Activated CD4-positive, alpha-beta T cell treated with anti-CD3 and anti-CD28 coated beads, Interleukin-2, Interleukin-4, amounts not matched to agents 100 ng/mL and 50 ng/mL, durations not matched to agents 16 hours and 8 hours (primary cell): ENCODE data around the gene MNX1.

Experiments
- DNase-seq: peaks from one replicate; pipeline ENCODE4 v3.0.0-alpha.2; 2020; ENCODE audit warnings: low spot score

The MNX1 gene

DNA sequence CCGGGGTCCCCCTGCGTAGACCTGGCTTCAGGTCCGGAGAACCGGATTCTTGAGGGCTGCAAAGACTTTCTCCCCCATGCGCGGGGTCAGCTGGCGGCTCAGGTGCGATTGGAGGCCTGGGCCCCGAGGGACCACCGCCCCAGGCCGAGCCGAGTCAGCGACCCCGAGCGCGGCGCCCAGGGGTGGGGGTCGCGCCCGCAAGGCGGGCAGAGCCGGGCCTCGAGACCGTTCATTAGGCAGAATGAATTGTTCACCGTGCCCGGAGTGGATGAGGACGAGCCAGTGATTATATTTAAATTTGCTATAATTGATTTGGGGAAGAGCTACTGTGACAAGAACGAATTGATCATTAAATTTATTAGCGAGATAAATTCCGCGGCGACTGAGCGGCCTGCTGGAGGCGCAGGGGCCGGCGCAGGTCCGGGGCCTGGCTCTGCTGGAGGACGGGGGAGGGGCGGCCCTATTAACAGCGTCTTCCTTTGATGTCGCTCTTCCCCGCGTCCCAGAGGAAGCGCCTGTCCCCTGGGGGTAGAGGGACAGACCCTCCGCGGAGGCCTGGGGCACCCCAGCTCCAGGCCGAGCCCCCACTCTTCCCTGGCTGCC, 7.5 kb downstream of the MNX1 start:
- DNase-seq, result no peak

GRCh38 chr7:157001920-157002818, 8.3 kb downstream of the MNX1 start:
- DNase-seq, result no peak

DNA sequence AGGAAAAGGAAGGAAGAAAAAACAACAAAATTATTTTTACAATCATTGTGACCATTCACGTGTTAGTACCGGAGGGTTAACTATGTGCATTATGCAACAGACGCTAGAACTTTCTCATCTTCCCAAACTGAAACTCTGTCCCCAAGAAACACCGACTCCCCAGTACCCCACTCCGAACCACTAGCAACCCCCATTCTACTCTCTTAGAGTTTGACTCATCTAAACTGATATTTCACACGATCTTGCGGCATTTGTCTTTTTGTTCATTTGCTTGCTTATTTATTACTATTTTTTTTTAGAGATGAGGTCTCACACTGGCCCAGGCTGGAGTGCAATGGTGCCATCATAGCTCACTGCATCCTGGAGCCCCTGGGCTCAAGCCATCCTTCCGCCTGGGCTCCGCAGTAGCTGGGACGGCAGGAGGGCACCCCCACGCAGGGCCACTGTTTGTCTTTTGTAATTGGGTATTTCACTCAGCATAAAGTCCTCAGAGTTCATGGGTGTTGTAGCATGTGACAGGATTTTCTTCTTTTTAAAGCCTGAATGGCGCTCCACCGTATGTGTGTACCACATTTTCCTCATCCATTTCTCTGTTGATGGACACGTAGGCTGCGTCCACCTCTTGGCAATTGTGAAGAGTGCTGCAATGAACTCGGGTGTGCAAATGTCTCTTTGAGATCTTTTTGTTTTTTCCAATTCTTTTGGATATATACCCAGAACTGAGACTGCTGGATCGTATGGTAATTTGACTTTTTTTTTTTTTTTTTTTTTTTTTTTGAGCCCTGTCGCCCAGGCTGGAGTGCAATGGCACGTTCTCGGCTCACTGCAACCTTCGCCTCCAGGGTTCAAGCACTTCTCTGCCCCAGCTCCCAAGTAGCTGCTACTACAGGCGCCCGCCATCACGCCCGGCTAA, 9.5 kb downstream of the MNX1 start:
- DNase-seq, result no peak

DNA sequence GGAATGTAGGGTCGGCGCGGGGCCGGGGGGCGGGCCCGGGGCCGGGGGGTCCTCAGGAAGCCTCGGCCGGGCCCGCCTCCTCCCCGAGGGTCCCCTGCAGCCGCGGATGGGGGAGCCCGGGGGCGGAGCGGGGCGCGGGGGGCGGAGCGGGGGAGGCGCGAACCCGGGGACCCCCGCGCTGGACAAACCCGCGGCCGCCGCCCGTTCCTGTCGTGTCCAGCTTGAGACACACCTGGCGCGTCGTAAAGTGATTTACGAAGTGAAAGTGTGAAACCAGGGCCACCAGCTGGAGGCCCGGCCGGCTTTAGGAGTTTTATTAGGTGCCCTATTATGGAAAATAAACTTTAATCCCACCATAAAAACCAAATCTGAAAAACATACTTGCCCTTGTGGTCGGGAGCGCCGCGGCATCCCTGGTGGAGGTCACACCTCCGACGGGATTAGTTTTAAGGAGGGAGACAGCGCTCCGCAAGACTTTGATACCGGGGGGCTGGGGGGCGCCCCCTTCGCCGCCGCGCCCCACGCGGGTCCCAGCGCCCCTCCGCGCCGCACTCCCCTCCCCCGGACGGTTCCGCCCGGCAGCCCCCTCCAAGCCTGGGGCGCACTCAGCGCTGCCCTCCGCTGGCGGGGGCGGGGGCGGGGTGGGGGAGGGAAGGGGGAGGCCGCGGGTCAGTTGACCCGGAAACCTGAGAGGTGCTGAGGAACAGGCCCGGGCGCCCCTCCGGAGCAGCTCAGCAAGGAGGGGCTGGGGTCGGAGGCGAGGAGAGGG, 10.3 kb downstream of the MNX1 start:
- DNase-seq, result no peak

GRCh38 chr7:156998988-156999957, 11.2 kb downstream of the MNX1 start:
- DNase-seq, result no peak

GRCh38 chr7:156994417-156994816, 16.0 kb downstream of the MNX1 start:
- DNase-seq, result no peak

DNA sequence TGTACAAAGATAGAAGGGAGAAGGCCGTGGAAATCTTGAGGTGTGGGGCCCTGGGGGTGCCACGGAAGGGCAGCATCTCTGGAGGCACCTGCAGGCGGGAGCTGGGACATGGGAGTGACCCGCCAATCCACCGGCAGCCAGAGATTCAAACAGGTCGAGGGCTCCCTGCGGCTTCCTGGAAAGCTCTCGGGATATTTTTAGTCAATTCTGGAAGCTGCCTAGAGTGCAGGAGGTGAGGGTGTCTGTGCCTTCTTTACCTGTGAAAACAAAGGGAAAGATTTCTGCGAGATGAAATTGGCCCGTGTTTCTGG, 16.6 kb downstream of the MNX1 start:
- DNase-seq, result no peak

GRCh38 chr7:156993021-156993924, 17.2 kb downstream of the MNX1 start:
- DNase-seq, result no peak

DNA sequence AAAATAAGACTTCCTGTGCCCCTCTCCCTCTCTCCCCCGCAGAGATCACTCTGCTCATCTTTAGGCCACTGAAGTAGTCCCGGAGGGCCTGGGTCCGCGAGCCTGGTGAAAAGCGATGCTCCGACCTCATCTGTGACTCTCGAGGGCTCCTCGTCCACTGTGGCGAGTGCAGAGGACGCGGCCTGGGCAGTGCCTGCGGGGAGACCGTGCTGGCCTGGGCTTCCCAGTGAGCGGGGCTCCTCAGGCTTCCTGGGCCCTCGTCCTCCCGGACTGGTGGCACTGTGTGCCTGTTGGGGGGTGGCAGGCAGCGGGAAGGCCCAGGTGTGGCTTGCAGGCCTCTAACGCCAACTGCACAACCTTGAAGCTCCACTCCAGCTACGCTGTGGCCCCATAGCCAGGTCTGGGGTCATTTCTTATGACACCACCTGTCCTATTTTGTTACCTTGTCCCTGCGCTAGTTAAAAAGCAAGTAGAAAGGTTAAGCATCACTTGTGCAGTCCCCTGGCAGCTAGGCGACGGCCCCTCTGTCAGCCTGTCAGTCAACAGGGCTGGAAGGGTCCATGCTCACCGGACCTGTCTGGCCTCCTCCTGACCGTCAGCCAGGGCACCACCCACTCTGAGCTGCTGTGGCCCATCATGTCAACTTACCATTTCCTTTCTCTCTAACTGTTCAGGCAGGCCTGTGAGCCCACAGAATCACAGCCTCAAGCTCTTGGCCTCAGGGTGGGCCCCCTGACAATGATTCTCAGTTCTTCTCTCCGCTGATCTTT, 20.5 kb downstream of the MNX1 start:
- DNase-seq, result no peak

- no peak for DNase-seq
Measured at GRCh38 chr7:156988343-156989185, 21.9 kb downstream of the MNX1 start.

GRCh38 chr7:156986378-156986777, 24.1 kb downstream of the MNX1 start:
- no peak for DNase-seq

- DNase-seq, result no peak
Measured at GRCh38 chr7:156985101-156985992, 25.1 kb downstream of the MNX1 start.

DNA sequence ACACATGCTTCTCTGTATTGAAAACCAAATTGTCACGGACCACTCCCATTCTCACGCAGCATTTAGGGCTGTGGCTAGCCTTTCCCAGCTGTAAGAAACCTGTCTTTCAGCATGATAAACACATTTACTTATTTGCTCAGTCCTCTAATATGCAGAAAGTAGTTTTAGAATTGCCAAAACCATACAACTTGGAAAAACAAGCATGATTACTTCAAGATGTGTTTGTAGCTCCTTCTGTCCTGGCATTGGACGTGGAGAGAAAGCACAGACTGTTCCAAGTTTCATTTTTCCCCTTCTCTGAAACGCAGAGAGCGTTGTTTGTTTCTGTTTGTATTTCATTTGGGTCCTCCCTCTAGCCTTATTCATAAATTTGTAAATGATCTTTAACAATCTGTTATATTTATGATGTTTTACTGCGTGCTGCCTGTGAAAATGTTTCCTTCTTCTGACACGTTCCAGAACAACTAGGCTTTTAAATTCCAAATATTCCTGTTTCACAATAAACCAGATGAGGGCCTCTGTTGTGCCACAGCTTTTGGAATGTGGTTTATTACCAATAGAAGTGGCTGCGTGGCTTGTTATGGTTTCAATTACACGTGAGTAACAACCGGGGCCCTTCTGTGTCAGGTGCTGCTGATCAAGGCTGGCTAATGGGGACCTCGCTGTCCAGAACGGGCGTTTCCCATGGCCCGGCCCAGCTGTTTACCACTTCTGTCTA, 26.1 kb downstream of the MNX1 start:
- DNase-seq, result no peak

- DNase-seq, result no peak
Measured at GRCh38 chr7:156979711-156980110, 30.8 kb downstream of the MNX1 start.

GRCh38 chr7:156979007-156979606, 31.4 kb downstream of the MNX1 start:
- no peak for DNase-seq

DNA sequence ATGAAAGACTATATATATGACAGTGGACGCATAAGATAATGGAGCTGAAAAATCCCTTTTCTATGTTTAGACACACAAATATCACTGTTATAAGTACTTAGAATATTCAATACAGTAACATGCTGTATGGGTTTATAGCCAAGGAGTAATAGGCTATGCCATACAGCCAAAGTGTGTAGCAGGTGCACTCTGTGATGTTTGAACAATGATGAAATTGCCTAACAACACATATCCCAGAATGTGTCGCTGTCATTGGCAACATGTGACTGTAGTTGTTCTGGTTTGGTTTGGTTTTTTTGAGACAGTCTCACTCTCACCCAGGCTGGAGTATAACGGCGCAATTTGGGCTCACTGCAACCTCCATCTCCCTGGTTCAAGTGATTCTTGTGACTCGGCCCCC, 34.8 kb downstream of the MNX1 start:
- no peak for DNase-seq
